ENCODE data around the gene MTX1.
"Not testable (repeated sequence)": the region's sequence is repeated elsewhere in the genome, so short reads cannot be mapped to it uniquely, and the experiment has no call there.

Gene MTX1

DNA sequence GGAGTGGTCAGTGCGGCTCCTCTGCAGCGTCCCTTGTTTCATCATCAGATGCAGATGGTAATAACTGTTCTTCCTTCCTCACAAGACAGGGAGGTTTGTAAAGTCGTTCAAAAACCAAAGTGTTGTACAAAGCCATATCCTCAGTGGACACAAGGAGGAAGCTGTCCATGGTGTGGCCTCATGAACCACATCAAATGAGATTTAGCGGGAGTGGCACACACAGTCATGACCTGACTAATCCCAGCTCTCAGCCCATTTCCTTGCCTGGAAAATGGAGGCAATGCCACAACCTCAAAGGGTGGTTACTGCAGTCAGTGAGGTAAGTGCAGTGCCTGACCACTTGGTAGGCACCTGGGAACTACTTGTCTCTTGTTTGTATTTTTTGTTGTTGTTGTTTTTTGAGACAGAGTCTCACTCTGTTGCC lies 33.4 kb downstream of the MTX1 start:
- peak; percentile 51 for DNase-seq

GRCh38 chr1:155242805-155243358 lies 34.4 kb downstream of the MTX1 start:
- no peak for DNase-seq

DNA sequence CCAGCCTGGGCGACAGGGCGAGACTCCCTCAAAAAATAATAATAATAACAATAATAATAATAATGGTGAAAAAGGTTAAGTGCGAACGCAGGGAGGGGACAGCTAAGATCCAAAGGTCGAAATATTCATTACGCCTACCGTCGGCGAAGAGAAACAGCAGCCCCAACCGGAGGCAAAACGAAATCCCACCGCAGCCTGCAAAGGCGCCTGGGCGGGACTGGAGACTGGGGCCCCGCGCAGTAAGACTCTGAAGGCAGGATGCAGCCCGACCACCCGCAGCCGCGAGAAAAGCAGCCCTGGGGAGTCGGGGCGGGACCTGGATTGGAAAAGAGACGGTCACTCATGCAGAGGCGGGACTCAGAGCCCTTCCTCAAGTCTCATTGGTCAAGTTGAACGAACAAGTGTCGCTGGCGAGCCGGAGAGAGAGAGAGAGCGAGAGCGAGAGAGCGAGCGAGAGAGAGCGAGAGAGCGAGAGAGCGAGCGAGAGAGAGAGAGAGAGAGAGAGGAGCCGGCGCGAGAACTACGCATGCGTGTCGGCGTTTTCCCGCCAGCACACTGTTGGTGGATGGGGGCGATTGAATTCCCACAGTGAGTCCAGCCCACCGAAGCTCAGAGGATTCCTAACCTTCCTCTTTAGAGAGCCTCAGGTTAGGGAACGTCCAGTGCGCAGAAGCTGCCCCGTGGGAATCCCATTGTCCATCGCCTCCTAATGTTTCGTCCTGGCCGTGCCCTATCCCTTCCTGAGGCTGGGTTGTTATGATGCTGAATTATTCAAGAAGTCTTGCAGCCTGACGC lies 36.1 kb downstream of the MTX1 start:
- DNase-seq, result peak; percentile 100

DNA sequence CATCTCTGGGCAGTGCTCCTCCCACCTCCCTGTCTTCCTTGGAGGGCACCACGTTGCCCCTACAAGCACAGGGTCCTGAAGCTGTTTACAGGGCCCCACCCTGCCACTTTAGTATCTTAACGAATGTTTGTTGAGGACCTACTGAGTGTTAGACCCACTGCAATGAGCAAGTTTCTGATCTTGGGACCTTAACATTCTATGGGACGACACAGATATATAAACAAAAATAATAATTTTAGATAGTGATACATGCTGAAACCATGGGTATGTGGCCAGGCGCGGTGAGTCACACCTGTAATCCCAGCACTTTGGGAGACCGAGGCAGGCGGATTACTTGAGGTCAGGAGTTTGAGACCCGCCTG lies 36.6 kb downstream of the MTX1 start:
- DNase-seq, result no peak

GRCh38 chr1:155246796-155247195 lies 38.3 kb downstream of the MTX1 start:
- DNase-seq, result not testable (repeated sequence)

- peak; percentile 90 for DNase-seq
Measured at GRCh38 chr1:155247667-155248553, 39.4 kb downstream of the MTX1 start.

DNA sequence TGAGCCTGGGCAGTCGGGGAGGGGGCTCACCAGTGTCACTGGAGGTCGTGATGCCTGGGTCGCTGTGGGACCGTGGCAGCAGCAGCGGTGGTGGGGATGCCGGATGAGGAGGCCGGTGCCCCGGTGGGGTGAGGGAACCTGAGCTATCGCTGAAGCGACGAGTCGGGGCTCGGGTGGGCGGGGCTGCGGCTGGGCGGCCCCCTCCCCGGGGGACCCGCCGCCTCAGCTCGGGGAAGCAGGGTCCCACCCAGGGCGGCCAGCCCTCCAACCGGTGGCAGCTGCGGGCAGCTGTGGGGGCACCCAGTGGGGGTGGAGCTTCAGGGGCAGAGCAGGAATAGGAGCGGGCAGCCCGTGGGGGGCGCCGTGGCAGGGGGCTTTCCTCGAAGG lies 41.7 kb downstream of the MTX1 start:
- no peak for DNase-seq

- DNase-seq, result peak; percentile 97
Measured at GRCh38 chr1:155250633-155251449, 42.3 kb downstream of the MTX1 start.

GRCh38 chr1:155251566-155251965 lies 43.1 kb downstream of the MTX1 start:
- DNase-seq, result no peak

DNA sequence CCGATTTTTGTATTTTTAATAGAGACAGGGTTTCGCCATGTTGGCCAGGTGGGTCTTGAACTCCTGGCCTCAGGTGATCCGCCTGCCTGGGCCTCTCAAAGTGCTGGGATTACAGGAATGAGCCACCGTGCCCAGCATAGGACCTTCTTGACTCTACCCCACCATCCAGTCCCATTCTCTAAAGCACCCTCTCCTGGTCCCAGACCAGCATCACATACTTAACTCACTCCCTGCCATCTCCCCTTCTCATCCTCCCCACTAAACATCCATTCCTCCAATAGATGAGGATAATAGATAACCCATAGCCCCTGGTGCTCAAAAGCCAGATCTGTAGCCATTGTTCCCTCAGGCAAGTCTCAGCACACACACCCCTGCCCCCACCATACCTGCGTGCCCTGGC lies 44.7 kb downstream of the MTX1 start:
- DNase-seq, result no peak

GRCh38 chr1:155253797-155254196 lies 45.3 kb downstream of the MTX1 start:
- no peak for DNase-seq

DNA sequence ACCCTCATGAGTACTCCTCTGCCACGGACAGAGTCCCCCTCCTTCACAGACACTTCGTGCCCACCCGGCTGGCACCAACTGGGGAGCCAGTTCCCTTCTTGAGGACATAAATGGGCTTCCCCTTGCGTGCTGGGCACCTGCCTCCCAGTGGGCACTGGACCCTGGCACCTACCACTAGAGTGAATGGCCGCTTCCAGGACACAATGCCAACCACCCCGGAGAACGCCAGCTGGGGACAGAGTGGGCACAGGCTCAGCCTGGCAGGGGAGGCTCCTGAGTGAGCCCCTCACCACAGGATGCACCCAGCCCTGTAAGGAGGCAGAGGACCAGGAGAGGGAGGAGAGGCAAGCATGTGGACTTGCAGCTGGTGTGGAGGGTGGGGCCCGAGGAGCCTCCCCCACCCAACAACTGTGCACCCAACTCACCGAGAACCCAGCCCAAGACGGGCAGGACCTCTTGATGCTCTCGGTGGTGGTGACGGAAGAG lies 45.8 kb downstream of the MTX1 start:
- DNase-seq, result no peak

GRCh38 chr1:155254714-155255242 lies 46.3 kb downstream of the MTX1 start:
- no peak for DNase-seq

GRCh38 chr1:155255243-155256007 lies 46.9 kb downstream of the MTX1 start, which contains the start of gene ENTREP3:
TSS of gene ENTREP3 (minus strand) at chr1:155255483. CDS start at chr1:155254877, 606 bp downstream.
- DNase-seq, result peak; percentile 71

DNA sequence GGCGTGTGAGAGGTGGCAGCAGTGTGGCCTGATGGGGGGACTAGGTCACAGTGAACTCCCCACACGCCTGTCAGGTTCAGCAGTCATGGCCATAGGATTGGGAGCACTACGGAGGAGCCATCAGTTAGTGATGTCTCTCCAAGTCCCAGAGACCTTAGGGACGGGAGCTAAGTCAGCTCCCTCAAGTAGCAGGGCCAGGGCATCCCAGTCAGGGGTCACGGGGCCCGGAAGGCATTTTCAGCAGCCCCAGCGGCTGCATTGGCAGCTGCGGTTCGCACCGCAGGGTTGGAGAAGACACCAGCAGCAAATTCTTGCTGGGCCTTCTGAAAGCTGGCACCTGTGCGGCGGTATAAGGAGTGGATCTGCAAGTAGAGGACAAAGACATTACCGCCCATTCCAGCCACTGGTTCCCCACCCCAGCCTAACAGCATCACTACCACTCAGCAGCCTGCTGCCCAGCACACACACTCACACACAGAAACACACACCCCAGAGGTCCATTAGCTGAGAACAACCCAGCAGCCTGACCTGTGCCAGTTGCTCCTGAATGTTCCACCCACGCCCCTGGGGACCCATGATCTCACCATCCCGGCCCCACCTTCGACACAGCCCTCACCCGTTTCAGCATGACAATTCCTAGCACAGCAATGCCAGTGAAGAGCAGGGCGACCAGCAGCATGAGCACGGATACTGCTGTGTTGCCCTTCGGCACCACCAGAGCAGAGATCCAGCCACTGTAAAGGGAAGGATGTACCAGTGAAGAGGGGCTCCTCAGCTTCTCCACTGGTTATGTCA lies 47.8 kb downstream of the MTX1 start:
- no peak for DNase-seq

- no peak for DNase-seq
Measured at GRCh38 chr1:155260276-155260675, 51.8 kb downstream of the MTX1 start.

- no peak for DNase-seq
Measured at GRCh38 chr1:155261493-155261851, 53.0 kb downstream of the MTX1 start.

- DNase-seq, result peak; percentile 98
Measured at GRCh38 chr1:155261852-155262673, 53.6 kb downstream of the MTX1 start, which contains the start of gene SCAMP3. TSS of gene SCAMP3 (minus strand) at chr1:155262360. CDS start at chr1:155262151, 209 bp downstream.

DNA sequence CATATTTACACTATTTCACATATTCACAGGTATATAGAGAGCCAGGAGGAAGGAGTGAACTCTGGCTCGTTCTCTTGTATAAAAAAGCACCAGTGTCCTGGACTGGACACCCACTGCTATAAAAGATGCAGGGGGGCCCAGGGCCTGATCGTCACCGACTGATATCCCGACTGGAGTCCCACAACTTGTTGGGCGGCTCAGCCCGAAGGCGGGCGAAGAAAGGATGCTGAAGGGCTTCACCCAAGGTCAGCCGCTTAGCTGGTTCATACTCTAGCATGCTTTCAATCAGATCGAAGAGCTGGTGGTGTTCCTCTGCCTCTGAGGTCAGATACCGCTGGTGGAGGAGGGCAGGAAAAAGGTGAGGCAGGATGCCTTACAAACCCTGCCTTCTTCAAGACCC lies 54.6 kb downstream of the MTX1 start:
- DNase-seq, result no peak

All from hematopoietic multipotent progenitor cell treated with erythropoietin and hydrocortisone succinate and interleukin-3 and kit ligand, for 8 days (in vitro differentiated cells).